HG02798 (cell line): ENCODE results near the gene DSCAML1.

Experiments used
- ATAC-seq: cut with Tn5 transposase; IDR thresholded peaks from one replicate; pipeline ENCODE4 v1.9.1; 2021; ENCODE audit warnings: mild to moderate bottlenecking; ENCODE audit not compliant: unreplicated experiment, poor library complexity

DSCAML1 gene

GRCh38 chr11:117704395-117705100 lies 92.5 kb downstream of the DSCAML1 start:
- ATAC-seq, result no peak

GRCh38 chr11:117702946-117703598 lies 93.9 kb downstream of the DSCAML1 start:
- no peak for ATAC-seq

DNA sequence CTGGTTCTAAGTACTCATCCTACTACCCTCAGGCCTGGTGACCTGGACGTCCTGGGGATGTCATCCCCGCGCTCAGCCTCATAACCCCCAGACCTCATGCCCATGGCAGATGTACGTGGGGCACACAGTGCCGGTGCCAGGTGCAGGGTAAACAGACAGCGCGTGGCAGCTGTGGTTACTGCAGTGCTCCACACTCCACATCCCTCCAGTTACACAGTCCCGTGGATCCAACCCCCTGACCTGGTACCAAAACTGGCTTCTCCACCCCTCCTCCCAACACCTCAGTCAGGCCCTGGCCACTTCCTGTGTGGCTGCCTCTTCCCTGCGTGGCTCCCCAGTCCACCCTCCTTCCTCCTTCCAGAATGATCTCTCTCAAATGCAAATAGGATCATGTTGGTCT lies 95.2 kb downstream of the DSCAML1 start:
- ATAC-seq, result no peak

DNA sequence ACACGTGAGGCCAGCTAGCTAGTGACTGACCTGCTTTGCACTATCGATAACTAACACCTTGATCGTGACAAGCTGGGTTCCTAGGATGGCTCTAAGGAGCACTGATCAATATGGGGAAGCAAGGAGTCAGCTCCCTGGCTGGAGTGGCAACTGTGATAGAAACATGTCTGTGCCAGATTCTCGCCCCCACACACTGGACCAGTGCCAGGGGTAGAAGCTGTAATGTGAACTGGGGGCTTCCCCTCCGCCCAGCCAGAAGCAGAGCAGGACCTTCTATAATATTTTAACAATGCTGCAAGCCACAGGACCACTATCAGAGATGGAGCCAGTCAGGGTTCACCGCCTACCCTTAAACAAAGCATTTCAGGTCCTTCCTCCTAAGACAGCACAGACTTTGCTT lies 96.5 kb downstream of the DSCAML1 start:
- ATAC-seq, result no peak

GRCh38 chr11:117697319-117697718 lies 99.7 kb downstream of the DSCAML1 start:
- no peak for ATAC-seq

GRCh38 chr11:117696540-117696939 lies 100.5 kb downstream of the DSCAML1 start:
- no peak for ATAC-seq

GRCh38 chr11:117693344-117693743 lies 103.7 kb downstream of the DSCAML1 start:
- no peak for ATAC-seq

DNA sequence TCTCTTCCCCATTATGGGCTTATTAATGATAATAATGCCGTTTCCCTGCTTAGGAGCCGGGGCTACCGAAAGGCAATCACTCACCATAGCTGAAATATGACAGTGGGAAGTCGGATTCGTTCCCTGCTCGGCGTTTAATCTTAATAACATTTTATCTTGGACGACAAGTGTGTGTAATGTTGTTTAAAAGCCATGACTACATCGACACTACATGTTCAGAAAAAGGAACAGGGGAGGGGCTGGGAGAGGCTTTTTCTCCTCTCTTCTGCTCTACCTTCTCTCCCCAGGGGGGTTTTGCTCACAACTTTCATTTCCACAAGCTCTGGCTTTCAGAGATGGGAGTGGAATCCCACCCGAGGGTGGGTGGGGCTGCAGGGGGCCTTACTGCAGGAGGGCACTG lies 105.5 kb downstream of the DSCAML1 start:
- ATAC-seq, result no peak

DNA sequence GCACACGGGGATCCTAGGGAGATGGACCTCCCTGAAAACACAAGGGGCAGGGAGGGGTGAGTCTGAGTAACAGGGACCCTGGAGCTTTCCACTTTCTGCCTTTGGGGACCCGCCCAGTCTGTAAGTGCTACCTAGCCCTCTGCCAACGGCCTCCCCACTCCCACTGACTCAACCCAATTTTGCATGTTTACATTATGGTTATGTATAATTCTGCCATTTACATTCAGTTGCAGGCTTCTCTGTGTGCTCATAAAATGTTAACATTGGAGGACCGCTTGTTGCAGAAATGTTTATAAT lies 105.8 kb downstream of the DSCAML1 start:
- no peak for ATAC-seq

DNA sequence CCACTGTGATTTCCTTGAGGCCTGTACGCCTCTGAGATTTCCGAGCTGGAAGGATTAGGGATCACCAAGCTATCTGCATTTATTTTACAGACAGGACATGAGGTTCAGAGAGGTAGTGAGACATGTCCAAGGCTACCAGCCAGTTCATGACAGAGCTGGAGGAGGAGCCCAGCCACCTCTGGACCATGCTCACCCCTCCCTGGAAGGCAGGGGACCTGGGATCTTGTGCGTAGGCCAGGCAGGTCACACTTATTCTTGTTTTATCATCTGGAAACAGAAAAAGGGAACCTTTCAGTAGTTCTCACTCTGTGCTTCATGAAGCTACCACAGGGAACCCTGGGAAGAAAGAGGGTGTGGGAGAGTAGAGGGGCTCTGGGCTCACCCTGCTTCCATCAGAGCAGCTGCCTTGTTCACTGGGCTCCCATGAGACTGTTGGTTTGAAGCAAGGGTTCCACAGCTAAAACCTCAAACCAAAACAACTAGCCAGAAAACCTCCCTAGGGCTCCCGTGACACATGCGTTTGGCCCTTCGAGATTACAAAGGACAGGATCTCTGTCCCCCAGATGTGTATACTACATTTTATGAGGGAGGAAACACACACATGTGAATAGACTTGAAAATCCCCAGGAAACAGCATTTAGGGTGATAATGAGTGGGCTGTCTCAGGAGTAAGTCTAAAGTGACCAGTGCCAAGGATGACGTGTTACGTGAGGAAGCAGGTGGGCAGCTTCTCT lies 106.4 kb downstream of the DSCAML1 start:
- ATAC-seq, result no peak

DNA sequence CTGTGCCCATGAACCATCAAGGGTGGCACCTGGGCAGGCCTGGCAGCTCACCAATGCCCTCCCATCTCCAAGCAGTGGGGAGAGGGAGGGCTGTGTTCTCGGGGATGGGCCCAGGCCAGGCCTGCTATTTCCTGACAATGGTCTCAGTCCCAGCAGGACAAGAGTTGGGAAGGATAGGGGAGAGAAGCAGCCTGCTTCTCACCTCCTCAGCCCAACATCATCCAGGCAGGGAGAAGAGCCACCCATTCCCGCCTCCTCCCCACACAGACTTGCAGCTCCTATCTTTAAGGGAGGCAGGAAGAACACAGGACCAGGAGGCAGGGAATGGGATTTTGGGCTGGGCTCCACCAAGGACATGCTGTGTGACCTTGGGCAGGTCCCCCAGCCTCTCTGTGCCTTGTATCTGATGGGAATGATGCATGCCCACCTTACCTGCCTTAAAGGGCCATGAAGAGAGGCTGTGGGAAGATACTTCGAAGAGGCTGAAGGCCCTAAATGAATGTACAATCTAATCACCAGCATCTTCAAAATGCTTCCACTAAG lies 108.7 kb downstream of the DSCAML1 start:
- no peak for ATAC-seq

DNA sequence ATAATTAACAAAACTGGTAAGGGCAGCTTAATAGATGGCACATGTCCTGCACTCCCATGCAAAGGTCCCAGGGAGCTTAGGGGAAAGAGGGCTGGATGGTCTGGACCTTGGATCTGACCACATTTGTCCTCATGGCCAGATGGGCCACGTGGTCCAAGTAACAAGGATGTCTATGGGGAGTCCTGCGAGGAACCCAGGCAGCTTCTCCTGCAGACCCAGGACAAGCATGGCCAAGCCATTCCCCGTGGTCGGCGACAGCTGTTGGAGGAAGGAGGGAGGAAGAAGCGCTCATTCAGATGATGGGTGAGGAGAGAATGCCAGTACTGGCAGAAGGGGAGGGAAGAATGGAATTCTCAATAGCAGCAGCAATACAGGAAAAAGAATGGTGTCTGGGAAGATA lies 109.2 kb downstream of the DSCAML1 start:
- ATAC-seq, result no peak

GRCh38 chr11:117686711-117687110 lies 110.3 kb downstream of the DSCAML1 start:
- no peak for ATAC-seq

DNA sequence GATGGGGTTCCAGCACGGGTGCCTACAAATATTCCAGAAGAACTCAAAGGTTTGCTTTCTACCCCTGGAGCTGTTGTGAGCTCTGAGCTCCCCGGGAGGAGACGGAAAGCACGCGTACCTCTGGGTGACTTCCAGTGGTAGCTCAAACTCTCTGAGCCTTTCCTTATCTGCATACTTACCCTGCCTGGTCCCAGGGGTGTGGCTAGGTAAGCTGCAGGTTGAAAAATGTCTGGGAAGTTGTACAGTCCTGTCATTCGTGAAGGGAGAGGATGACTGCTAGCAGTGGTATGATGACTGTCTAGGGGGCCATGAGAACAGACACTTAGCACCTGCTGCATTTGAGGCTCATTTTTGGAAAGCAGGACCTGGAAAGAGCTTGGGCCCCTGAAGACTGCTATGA lies 111.5 kb downstream of the DSCAML1 start:
- ATAC-seq, result no peak

DNA sequence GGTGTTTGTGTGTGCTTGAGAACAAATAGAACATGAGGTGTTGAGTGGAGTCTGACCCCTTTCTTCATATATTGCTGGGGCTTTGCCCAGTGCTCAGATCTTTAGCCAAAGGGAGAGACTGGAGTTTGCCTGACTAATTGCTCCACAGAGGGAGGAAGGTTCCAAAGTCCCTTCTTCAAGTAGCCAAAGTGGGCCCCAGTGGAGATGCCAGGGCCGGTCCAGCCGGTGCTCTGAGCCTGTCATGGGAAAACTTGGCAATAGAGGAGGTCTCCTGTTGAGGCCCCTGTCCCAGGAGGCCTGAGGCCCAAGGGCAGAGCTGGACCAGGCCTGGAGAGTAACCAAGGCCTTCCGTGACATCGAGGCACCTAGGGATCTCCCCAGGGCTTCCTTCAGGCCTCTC lies 112.3 kb downstream of the DSCAML1 start:
- no peak for ATAC-seq

DNA sequence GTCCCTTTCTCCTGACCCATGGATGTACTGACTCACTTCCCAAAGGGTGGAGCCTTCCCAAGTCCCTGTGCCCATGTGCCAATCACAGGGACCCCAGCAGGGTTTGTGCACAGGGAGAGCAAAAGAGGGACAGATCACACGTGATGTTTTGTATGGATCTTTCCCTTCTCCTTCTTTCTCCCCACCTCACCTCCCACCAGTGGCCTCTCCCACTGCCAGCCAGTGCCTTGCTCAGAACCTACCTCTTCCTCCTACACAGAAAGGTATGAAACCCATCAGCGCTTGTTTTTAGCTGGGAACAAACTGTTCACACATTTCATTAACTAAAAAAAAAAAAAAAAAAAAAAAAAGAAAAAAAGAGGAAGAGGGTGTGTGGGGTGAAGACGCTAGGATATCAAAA lies 112.9 kb downstream of the DSCAML1 start:
- no peak for ATAC-seq

GRCh38 chr11:117681438-117681837 lies 115.6 kb downstream of the DSCAML1 start:
- ATAC-seq, result no peak

DNA sequence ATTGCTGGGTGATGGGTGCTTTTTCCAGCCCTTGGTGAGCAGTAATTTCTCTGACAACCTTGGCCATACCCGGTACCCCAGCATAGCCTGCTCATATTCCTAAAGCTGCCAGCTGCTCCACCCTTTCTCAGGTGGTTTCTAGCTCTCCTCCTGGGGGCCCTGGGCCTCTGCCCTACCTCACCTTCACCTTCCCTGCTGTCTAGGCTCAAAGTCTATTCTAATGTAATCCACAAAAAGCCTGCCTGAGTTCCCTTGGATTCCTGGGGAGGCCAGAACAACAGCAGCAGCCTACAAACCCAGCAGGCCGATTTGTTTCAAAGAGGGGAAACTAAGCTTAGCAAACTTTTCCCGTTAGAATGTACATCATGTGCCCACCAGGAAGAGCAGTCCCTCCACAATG lies 117.6 kb downstream of the DSCAML1 start:
- no peak for ATAC-seq

DNA sequence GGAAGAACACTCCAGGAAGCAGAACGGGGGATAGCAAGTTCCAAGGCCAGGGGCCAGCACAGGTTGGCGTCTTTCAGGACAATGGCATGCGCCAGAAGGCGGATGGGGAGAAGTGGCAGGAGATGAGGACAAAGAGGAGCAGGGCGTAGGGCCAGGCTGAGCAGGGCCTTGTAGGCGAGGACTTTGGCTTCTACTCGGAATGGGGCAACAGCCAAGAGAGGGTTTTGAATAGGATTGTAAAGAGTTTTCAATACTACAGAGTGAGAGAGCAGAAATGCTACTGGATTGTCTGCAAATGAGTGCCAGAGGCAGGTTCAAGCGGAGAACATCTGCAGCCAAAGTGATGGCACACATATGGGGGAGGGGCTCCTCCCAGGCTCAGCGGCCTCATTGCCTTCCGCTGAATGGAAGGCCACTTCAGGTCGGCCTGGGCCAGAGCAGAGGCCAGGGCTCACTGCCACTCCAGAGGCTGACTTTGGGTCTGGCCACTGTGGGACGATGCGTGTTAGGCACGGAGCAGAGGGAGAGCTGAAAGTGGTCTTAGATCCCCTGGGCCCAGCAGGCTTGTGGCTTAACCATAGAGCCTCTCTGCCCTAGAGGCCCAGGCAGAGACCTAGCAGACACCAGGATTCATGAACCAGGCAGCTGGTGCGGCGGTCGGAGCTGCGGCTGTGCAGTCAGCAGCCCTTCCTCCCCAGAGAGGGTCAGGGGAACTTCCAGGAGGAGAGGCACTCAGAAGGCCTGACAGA lies 118.2 kb downstream of the DSCAML1 start:
- ATAC-seq, result no peak

DNA sequence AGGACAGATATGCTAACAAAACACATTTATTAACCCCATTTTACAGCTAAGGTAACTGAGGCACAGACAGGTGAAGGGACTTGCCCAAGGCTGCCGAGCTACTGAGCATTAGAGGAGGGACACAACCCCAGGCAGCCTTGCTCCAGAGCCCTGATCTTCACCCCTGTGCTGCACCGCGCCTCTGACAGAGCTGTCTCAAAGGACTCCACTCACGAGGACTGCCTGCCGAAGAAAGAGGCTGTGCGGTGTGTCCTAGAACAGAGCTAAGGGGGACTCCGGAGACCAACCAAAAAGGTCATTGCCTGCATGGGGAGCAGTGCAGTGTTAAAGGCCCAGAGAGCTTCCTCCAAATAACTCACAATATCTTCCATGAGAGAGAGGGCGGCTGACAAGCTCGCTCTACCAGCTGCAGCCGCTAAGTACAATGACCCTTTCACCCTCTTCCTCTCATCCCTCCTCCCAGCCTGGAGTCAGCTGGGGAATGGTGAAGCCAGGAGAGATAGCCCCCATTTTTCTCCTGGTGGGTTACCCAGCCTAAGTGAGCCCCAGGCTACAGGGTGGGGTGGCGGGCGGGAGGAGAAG lies 119.2 kb downstream of the DSCAML1 start:
- ATAC-seq, result no peak
